GM20000 (cell line): ENCODE measurements around the gene DTYMK.

ENCODE experiments used
- DNase-seq: peaks from one replicate; pipeline ENCODE4 v3.0.0; 2012; ENCODE audit warnings: low spot score
- CTCF ChIP-seq: IDR thresholded peaks from 2 replicates; pipeline ENCODE4 v1.5.1; 2012; ENCODE audit warnings: mild to moderate bottlenecking, control low read depth; ENCODE audit errors: extremely low read depth, missing control alignments

Gene DTYMK

DNA sequence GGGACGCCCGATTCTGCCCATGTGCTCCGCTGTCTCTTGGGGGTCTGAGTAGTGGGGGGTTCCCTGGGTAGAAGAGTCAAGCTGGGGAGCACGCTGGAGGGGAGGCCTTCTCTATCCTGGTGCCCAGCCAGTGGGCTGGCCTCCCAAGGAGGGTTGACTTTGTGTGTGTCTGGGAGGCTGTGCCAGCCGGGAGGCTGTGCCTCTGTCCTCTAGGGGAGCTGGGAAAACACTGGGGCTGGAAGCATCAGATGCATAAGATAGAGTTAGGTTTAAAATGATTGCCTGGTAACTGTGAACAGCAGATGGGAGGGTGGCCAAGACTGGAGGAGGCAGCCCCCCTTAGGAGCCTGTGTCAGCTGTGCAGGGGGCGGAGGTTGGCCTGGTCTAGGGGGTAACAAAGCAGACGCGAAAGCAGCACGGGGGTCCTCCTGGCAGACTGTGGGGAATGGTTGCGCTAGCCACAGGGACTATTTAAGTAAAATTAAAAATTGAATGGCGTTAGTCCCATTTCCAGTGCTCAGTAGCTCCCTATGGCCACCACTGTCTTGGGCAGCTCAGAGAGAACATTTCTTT, 16.5 kb upstream of the DTYMK start:
- peak; percentile 25 for DNase-seq

DNA sequence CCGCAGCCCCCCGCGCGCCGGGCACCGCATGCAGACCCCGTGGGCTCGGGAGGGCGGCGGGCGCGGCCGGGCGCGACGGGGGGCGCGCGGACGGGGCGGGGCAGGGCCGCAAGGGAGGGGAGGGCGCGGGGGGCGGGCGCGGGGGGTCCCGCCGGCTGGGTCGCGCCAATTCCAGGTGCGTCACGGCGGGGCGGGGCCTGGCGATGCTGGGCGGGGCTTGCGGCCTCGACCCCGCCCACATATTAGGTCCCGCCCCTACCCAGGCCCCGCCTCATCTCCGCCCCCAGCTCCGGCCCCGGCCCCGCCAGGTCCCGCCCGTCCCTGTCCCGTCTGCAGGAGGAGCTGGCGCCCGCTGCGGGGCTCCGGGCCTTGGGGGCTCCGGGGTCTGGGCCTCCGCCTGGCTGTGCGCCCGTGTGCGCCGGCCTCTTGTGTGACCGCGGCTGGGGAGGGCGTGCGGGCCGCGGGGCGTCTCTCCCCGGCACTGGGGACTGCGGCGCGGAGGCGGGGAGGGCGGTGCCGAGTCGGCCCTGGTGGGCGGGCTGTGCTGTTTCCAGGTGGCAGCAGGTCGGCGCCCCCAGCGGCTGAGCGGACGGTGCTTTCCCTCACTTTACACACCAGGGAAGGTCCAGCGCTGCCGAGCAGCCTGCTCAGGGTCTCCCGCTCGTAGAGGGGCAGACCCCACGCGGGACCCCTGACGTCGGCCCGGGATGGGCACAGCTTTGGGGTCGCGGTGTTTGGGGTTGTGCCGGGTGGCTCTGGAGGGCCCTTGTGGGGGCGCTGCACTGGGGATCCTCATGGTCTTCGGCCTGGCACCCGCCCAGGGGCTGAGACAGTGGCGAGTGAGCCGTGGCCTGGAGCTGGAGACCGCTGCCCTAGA, 15.8 kb upstream of the DTYMK start:
- peak; percentile 96 for DNase-seq
- TF ChIP-seq CTCF: peak; percentile 35

More for the DNA sequence above, 16.5 kb upstream of the DTYMK start:
- no peak for TF ChIP-seq CTCF

GRCh38 chr2:241701399-241702154, 15.0 kb upstream of the DTYMK start, which contains the start of gene ING5:
ING5 (plus strand) TSS chr2:241702039; CDS start chr2:241702066, 27 bp downstream.
- DNase-seq: peak; percentile 95
- TF ChIP-seq CTCF: no peak

GRCh38 chr2:241701149-241701398, 14.5 kb upstream of the DTYMK start:
- TF ChIP-seq CTCF: no peak
- DNase-seq: no peak

GRCh38 chr2:241695651-241696050, 9.0 kb upstream of the DTYMK start:
- TF ChIP-seq CTCF: no peak
- no peak for DNase-seq

- TF ChIP-seq CTCF: no peak
- DNase-seq: no peak
These were observed 5.8 kb upstream of the DTYMK start for GRCh38 chr2:241692448-241692847.

GRCh38 chr2:241690202-241690717, 3.6 kb upstream of the DTYMK start:
- no peak for DNase-seq
- no peak for TF ChIP-seq CTCF
